Measurements from ENCODE around the gene CAPN15. TPM values are rescaled to one million over a fixed set of nuclear protein-coding genes. Genes with fewer than 3 reads are reported as not detected.

CAPN15 gene
- total and polyA plus RNA-seq, 7 experiments from 2014 or later = 3.2 to 89.8 (median 52.8) TPM

DNA sequence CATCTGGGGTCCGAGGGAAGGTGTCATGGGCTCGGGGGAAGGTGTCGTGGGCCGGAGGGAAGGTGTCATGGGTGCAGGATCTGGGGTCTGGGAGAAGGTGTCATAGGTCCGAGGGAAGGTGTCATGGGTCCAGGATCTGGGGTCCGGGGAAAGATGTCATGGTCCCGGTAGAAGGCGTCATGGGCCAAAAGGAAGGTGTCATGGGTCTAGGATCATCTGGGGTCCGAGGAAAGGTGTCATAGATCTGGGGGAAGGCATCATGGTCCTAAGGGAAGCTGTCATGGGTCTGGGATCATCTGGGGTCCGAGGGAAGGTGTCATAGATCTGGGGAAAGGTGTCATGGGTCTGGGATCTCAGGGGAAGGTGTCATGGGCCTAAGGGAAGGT is 63.3 kb downstream of the CAPN15 start:
- CTCF ChIA-PET = no interaction called here
- H3K27me3 Mint-ChIP-seq = no peaks in the 10 kb centered on the region
- peaks cover 0 to 4% (median 0%) of the 10 kb centered on the region in 5 donors for H3K36me3 Mint-ChIP-seq

DNA sequence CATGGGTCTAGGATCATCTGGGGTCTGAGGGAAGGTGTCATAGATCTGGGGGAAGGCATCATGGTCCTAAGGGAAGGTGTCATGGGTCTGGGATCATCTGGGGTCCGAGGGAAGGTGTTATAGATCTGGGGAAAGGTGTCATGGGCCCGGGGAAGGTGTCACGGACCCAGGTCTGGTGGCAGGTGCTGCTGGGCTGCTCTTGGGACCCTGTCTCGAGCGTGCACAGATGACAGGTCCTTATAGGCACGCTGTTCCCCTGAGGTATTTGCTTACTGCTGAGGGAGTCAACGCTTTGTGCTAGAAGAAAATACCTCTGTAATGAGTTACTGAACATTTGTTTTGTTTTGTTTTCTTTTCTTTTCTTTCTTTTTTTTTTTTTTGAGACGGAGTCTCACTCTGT is 63.7 kb downstream of the CAPN15 start:
- peaks cover 0 to 1% (median 0%) of the 10 kb centered on the region in 11 donors for H3K9me3 Mint-ChIP-seq
- Histone ChIP-seq H3K27ac (ENCODE audit: low read depth, low read length) (no peak overlapping the region), H3K36me3 (ENCODE audit: control insufficient read depth in 2 of 3, insufficient read depth in 3 of 3, low read length in 3 of 3) (peaks cover 0 to 16% (median 0%) of the 10 kb centered on the region in 3 experiments), H3K4me3 (ENCODE audit: low read length) (no peak overlapping the region), H3K27me3 (ENCODE audit: control insufficient read depth in 2 of 2, insufficient read depth in 2 of 2, low read length in 2 of 2) (no peaks in the 10 kb centered on the region), H3K4me1 (ENCODE audit: control insufficient read depth in 2 of 2, insufficient read depth in 2 of 2, low read length in 2 of 2) (peaks cover 15 to 17% of the 10 kb centered on the region in 2 donors), H3K9me3 (ENCODE audit: control insufficient read depth in 2 of 3, low read length in 3 of 3) (no peaks in the 10 kb centered on the region)
- CTCF ChIA-PET = no interaction called here
- peak overlapping the region; percentile 83 to 98 (median 88) for H3K4me3 Mint-ChIP-seq
- POLR2A ChIA-PET = no interaction called here
- peaks cover 0 to 4% (median 0%) of the 10 kb centered on the region in 5 donors for H3K36me3 Mint-ChIP-seq
- ATAC-seq = no peak
- intact Hi-C loops (cut with micrococcal nuclease) = no loop called here
- no peaks in the 10 kb centered on the region for H3K27me3 Mint-ChIP-seq
- DNase-seq = no peak
- H3K4me1 Mint-ChIP-seq = peaks cover 25 to 51% (median 45%) of the 10 kb centered on the region in 7 donors
- H3K27ac Mint-ChIP-seq = peak overlapping the region; percentile 61 to 95 (median 80)

More for the DNA sequence above, 63.3 kb downstream of the CAPN15 start:
- peak overlapping the region; percentile 61 for H3K4me3 ChIP-seq (ENCODE audit: low read length)
- intact Hi-C loops (cut with micrococcal nuclease) = loop anchor here in 1 of 2 donors (1.0 kb wide), 1 partner anchor 20 kb away; no protein-coding TSS in a partner anchor
- Mint-ChIP-seq H3K9me3 (peaks cover 0 to 1% (median 0%) of the 10 kb centered on the region in 11 donors), H3K4me1 (peaks cover 25 to 50% (median 45%) of the 10 kb centered on the region in 7 donors), H3K4me3 (peak overlapping the region; percentile 83 to 98 (median 88)), H3K27ac (peak overlapping the region; percentile 66 to 95 (median 81))
- H3K27ac ChIP-seq (ENCODE audit: low read depth, low read length) = peak overlapping the region; percentile 75
- no peaks in the 10 kb centered on the region for H3K27me3 ChIP-seq (ENCODE audit: control insufficient read depth in 2 of 2, insufficient read depth in 2 of 2, low read length in 2 of 2)
- no peaks in the 10 kb centered on the region for H3K9me3 ChIP-seq (ENCODE audit: control insufficient read depth in 2 of 3, low read length in 3 of 3)
- ATAC-seq = no peak
- POLR2A ChIA-PET = interaction anchor here (1.0 to 1.2 kb wide), 2 partner anchors 17 to 46 kb away, joined by 3 read pairs; partner anchors contain the start of gene METTL26
- H3K36me3 ChIP-seq (ENCODE audit: control insufficient read depth in 2 of 3, insufficient read depth in 3 of 3, low read length in 3 of 3) = peaks cover 0 to 12% (median 0%) of the 10 kb centered on the region in 3 experiments
- DNase-seq = no peak
- H3K4me1 ChIP-seq (ENCODE audit: control insufficient read depth in 2 of 2, insufficient read depth in 2 of 2, low read length in 2 of 2) = peaks cover 15 to 17% of the 10 kb centered on the region in 2 donors

DNA sequence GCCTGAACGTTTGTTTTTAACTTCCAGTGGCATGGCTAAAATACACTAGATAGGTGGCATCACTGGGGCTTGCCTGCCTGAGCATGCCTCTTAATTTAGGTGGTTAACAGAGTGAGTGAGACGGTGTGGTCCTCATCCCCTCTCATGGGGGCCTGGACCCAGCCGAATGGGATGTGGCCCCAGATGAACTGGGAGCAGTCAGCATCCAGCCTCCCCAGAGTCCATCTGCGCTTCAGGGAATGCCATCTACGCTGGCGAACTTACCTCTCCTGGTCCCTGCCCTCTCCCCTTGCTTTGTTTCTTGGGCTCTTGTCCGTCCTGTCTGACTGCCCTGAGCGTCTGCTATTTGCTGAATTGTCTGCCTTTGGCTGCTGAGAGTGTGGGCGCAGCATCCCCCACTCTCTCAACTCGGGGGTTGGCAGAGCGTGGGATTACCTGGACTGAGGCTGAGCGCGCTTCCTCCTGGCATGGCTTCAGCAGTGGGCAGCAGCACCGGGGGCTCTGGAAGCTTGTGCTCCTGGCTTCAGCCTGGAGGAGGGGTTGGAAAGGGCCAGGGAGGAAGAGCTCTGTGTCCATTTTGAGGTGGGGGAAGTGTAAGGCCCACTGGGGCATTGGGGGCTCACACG is 64.5 kb downstream of the CAPN15 start:
- H3K27ac Mint-ChIP-seq = peak overlapping the region in 3 of 9 donors; percentile 47 to 57 (median 48)
- no peaks in the 10 kb centered on the region for H3K27me3 ChIP-seq (ENCODE audit: control insufficient read depth in 2 of 2, insufficient read depth in 2 of 2, low read length in 2 of 2)
- peak overlapping the region; percentile 69 to 98 (median 87) for H3K4me3 Mint-ChIP-seq
- ATAC-seq (no peak), DNase-seq (no peak)
- H3K4me1 Mint-ChIP-seq = peaks cover 25 to 52% (median 45%) of the 10 kb centered on the region in 7 donors
- peaks cover 0 to 10% (median 0%) of the 10 kb centered on the region in 5 donors for H3K36me3 Mint-ChIP-seq
- H3K36me3 ChIP-seq (ENCODE audit: control insufficient read depth in 2 of 3, insufficient read depth in 3 of 3, low read length in 3 of 3) = peaks cover 0 to 22% (median 0%) of the 10 kb centered on the region in 3 experiments
- no peaks in the 10 kb centered on the region for H3K9me3 ChIP-seq (ENCODE audit: control insufficient read depth in 2 of 3, low read length in 3 of 3)
- CTCF ChIA-PET = no interaction called here
- H3K4me3 ChIP-seq (ENCODE audit: low read length) = no peak overlapping the region
- peaks cover 0 to 1% (median 0%) of the 10 kb centered on the region in 11 donors for H3K9me3 Mint-ChIP-seq
- intact Hi-C loops (cut with micrococcal nuclease) = no loop called here
- H3K27ac ChIP-seq (ENCODE audit: low read depth, low read length) = no peak overlapping the region
- H3K4me1 ChIP-seq (ENCODE audit: control insufficient read depth in 2 of 2, insufficient read depth in 2 of 2, low read length in 2 of 2) = peaks cover 15 to 17% of the 10 kb centered on the region in 2 donors
- POLR2A ChIA-PET = interaction anchor here (0.8 kb wide), 1 partner anchor 60 kb away, joined by 3 read pairs; no protein-coding TSS in a partner anchor
- no peaks in the 10 kb centered on the region for H3K27me3 Mint-ChIP-seq

DNA sequence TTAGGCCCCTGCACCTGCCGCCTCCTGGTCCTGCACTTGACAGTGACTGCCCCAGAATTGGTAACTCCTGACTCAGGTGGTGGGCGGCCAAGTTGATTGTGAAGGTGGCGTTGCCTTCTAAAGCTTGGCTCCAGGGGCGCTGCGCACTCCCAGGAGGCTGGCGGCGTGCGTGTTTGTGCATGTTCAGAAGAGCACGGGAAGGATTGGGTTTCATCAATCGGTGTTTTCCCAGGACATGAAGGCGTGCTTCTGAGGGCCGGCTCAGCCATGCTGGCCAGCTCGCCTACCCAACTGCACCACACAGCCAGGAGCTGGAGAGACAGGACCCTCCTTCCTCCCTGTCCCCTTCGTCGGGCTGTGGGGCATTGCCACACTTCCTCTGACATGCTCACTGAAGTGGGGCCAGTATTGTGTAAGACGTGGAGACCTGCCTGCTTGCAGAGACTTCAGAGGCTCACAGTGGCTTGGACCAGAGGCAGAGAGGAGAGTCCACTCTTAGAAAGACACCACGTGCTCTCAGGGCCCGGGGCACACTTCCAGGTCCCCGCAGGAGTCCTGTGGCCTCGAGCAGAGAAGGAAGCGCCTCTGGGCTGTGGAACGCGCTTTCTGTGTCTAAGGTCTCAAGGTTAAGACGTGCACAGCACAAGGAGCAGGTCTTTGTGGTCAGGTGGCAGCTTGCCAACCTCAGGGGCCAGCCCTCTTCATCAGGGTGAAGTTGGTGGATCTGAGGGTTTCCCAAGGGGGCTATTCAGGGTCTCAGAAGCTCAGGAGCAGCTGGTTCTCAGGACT is 65.2 kb downstream of the CAPN15 start:
- ATAC-seq (no peak), DNase-seq (no peak)
- H3K4me3 Mint-ChIP-seq = no peak overlapping the region
- Histone ChIP-seq H3K27me3 (ENCODE audit: control insufficient read depth in 2 of 2, insufficient read depth in 2 of 2, low read length in 2 of 2) (no peaks in the 10 kb centered on the region), H3K27ac (ENCODE audit: low read depth, low read length) (no peak overlapping the region), H3K36me3 (ENCODE audit: control insufficient read depth in 2 of 3, insufficient read depth in 3 of 3, low read length in 3 of 3) (peaks cover 0 to 22% (median 0%) of the 10 kb centered on the region in 3 experiments), H3K4me3 (ENCODE audit: low read length) (no peak overlapping the region), H3K9me3 (ENCODE audit: control insufficient read depth in 2 of 3, low read length in 3 of 3) (no peaks in the 10 kb centered on the region), H3K4me1 (ENCODE audit: control insufficient read depth in 2 of 2, insufficient read depth in 2 of 2, low read length in 2 of 2) (peaks cover 14 to 17% of the 10 kb centered on the region in 2 donors)
- H3K36me3 Mint-ChIP-seq = peaks cover 0 to 11% (median 0%) of the 10 kb centered on the region in 5 donors
- intact Hi-C loops (cut with micrococcal nuclease) = no loop called here
- H3K27ac Mint-ChIP-seq = peak overlapping the region in 3 of 9 donors; percentile 5 to 57 (median 48)
- CTCF ChIA-PET = no interaction called here
- peaks cover 23 to 49% (median 41%) of the 10 kb centered on the region in 7 donors for H3K4me1 Mint-ChIP-seq
- no peaks in the 10 kb centered on the region for H3K27me3 Mint-ChIP-seq
- peaks cover 0 to 1% (median 0%) of the 10 kb centered on the region in 11 donors for H3K9me3 Mint-ChIP-seq
- POLR2A ChIA-PET = interaction anchor here (0.5 to 0.8 kb wide), 2 partner anchors 20 to 59 kb away, joined by 3 read pairs; no protein-coding TSS in a partner anchor

DNA sequence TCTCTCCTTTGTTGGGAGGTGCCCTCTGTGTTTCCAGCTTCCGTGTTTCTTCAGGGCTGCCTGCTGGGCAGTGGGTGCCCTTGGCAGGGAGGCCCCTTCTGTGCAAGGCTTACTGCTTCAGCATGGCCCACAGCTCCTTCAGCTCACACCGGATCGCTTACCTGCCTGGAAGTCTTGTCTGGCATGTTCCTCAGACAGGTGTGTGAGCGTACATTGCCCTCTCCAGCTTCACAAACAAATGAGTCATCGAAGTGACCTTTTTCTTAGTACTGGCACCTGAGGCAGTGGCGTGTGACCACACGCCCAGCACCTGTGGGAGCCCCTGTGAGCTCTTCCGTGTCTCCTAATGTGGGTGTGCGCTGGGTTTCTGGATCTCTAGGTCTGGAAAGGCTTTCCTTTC is 65.9 kb downstream of the CAPN15 start:
- DNase-seq (no peak), ATAC-seq (no peak)
- POLR2A ChIA-PET = interaction anchor here (0.5 kb wide), 1 partner anchor 21 kb away, joined by 3 read pairs; no protein-coding TSS in a partner anchor
- H3K36me3 Mint-ChIP-seq = peaks cover 0 to 11% (median 0%) of the 10 kb centered on the region in 5 donors
- Histone ChIP-seq H3K9me3 (ENCODE audit: control insufficient read depth in 2 of 3, low read length in 3 of 3) (no peaks in the 10 kb centered on the region), H3K4me1 (ENCODE audit: control insufficient read depth in 2 of 2, insufficient read depth in 2 of 2, low read length in 2 of 2) (peaks cover 8 to 10% of the 10 kb centered on the region in 2 donors), H3K36me3 (ENCODE audit: control insufficient read depth in 2 of 3, insufficient read depth in 3 of 3, low read length in 3 of 3) (peaks cover 0 to 22% (median 0%) of the 10 kb centered on the region in 3 experiments), H3K27ac (ENCODE audit: low read depth, low read length) (no peak overlapping the region), H3K4me3 (ENCODE audit: low read length) (no peak overlapping the region), H3K27me3 (ENCODE audit: control insufficient read depth in 2 of 2, insufficient read depth in 2 of 2, low read length in 2 of 2) (no peaks in the 10 kb centered on the region)
- peak overlapping the region in 2 of 10 donors; percentile 14 to 56 for H3K4me3 Mint-ChIP-seq
- CTCF ChIA-PET = no interaction called here
- no peak overlapping the region for H3K27ac Mint-ChIP-seq
- H3K4me1 Mint-ChIP-seq = peaks cover 17 to 44% (median 36%) of the 10 kb centered on the region in 7 donors
- no peaks in the 10 kb centered on the region for H3K27me3 Mint-ChIP-seq
- peaks cover 0 to 1% (median 0%) of the 10 kb centered on the region in 11 donors for H3K9me3 Mint-ChIP-seq
- intact Hi-C loops (cut with micrococcal nuclease) = no loop called here

DNA sequence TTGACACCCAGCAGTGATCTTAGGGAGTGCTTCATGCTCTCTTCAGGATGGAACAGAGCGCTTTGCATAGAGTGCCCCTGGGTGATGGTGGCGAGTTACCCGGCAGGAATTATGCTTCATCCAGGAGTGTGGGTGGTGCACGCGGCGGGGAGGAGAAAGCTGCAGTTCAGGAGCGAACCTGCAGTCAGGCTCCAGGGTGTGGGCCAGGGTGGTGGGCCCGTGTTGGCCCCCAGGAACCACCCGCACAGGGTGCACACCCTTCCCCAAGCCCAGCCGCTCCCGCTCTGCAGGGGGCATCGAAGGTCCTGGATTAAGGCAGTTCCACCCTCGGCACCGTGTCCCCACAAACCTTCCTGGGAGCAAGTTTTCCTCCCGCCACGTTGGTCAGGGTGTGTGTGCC is 66.3 kb downstream of the CAPN15 start:
- Mint-ChIP-seq H3K27me3 (no peaks in the 10 kb centered on the region), H3K4me3 (peak overlapping the region in 1 of 10 donors; percentile 76), H3K4me1 (peaks cover 14 to 43% (median 34%) of the 10 kb centered on the region in 7 donors), H3K27ac (no peak overlapping the region), H3K9me3 (no peaks in the 10 kb centered on the region), H3K36me3 (peaks cover 0 to 13% (median 0%) of the 10 kb centered on the region in 5 donors)
- intact Hi-C loops (cut with micrococcal nuclease) = no loop called here
- H3K4me3 ChIP-seq (ENCODE audit: low read length) = no peak overlapping the region
- H3K27me3 ChIP-seq (ENCODE audit: control insufficient read depth in 2 of 2, insufficient read depth in 2 of 2, low read length in 2 of 2) = no peaks in the 10 kb centered on the region
- ATAC-seq (no peak), DNase-seq (no peak)
- ChIA-PET POLR2A (interaction anchor here (0.8 kb wide), 1 partner anchor 10 kb away, joined by 3 read pairs; no protein-coding TSS in a partner anchor), CTCF (no interaction called here)
- peaks cover 8 to 9% of the 10 kb centered on the region in 2 donors for H3K4me1 ChIP-seq (ENCODE audit: control insufficient read depth in 2 of 2, insufficient read depth in 2 of 2, low read length in 2 of 2)
- H3K36me3 ChIP-seq (ENCODE audit: control insufficient read depth in 2 of 3, insufficient read depth in 3 of 3, low read length in 3 of 3) = peaks cover 0 to 22% (median 0%) of the 10 kb centered on the region in 3 experiments
- H3K9me3 ChIP-seq (ENCODE audit: control insufficient read depth in 2 of 3, low read length in 3 of 3) = no peaks in the 10 kb centered on the region
- no peak overlapping the region for H3K27ac ChIP-seq (ENCODE audit: low read depth, low read length)

All from naive thymus-derived CD4-positive, alpha-beta T cell (primary cell).